ENCODE results near the gene GTF3C1. TPM values are rescaled to one million over a fixed set of nuclear protein-coding genes. Genes with fewer than 3 reads are reported as not detected.

GTF3C1 gene
- total and polyA plus RNA-seq, 2 of the 13 experiments (the other 11 are each of a cell fraction or from before 2014, with no cell fraction given), result 29.2 to 72.7 TPM

DNA sequence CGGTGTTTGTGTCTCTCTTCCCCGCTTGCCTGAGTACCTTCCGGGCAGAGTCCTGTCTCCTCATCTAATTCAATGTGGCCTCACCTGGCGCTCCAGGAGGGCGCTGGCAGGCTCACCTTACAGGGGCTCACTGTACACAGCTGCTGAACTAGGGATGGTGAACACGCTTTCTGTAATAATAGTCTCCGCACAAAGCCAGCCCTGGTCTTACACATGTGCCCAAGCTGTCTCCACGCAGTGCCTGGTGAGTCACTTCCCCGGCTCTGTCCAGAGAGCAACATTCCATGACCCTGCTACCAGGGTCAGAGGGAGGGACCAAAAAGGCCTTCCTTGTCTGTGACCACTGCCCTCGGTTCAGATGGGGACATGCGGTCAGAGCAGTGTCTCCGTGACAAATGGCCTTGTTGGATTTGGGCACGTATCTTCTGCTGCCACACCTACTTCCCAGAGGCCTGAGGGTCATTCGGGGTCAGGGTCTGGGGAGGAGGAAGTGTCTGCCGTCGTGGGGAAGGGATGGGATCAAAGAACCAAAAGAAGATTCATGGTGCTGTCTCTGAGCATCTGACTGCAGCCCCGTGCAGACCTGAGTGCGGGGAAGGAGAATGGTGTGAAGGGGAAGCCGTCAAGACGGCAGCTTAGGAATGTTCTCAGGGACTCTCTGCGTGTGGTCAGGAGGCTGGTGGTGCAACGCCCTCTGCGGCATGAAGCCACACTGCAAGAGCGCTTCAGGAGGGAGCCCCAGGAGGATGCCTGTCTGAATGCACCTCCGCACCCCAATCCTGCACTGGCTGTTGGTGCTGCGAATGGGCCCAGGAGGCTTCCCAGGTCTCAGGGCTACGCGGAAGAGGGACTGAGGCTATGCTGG lies 78.9 kb downstream of the GTF3C1 start (continued):
- TF ChIP-seq, protein P1, sequence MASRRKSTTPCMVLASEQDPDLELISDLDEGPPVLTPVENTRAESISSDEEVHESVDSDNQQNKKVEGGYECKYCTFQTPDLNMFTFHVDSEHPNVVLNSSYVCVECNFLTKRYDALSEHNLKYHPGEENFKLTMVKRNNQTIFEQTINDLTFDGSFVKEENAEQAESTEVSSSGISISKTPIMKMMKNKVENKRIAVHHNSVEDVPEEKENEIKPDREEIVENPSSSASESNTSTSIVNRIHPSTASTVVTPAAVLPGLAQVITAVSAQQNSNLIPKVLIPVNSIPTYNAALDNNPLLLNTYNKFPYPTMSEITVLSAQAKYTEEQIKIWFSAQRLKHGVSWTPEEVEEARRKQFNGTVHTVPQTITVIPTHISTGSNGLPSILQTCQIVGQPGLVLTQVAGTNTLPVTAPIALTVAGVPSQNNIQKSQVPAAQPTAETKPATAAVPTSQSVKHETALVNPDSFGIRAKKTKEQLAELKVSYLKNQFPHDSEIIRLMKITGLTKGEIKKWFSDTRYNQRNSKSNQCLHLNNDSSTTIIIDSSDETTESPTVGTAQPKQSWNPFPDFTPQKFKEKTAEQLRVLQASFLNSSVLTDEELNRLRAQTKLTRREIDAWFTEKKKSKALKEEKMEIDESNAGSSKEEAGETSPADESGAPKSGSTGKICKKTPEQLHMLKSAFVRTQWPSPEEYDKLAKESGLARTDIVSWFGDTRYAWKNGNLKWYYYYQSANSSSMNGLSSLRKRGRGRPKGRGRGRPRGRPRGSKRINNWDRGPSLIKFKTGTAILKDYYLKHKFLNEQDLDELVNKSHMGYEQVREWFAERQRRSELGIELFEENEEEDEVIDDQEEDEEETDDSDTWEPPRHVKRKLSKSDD (CRISPR knock-in tag; IDR thresholded peaks at IDR 0.05; ENCODE audit: low read depth), result 0 out of 2 replicates have a peak, but pooled peaks have one; percentile 61
- TF ChIP-seq SNAPC2 (CRISPR knock-in tag; IDR thresholded peaks at IDR 0.05), result no peak
- peak; percentile 78; the same call in 1 of the 2 replicates for TF ChIP-seq SALL1 (CRISPR knock-in tag; IDR thresholded peaks at IDR 0.05)
- no peak for TF ChIP-seq RELA (CRISPR knock-in tag; IDR thresholded peaks at IDR 0.05)
- TF ChIP-seq, protein P2, sequence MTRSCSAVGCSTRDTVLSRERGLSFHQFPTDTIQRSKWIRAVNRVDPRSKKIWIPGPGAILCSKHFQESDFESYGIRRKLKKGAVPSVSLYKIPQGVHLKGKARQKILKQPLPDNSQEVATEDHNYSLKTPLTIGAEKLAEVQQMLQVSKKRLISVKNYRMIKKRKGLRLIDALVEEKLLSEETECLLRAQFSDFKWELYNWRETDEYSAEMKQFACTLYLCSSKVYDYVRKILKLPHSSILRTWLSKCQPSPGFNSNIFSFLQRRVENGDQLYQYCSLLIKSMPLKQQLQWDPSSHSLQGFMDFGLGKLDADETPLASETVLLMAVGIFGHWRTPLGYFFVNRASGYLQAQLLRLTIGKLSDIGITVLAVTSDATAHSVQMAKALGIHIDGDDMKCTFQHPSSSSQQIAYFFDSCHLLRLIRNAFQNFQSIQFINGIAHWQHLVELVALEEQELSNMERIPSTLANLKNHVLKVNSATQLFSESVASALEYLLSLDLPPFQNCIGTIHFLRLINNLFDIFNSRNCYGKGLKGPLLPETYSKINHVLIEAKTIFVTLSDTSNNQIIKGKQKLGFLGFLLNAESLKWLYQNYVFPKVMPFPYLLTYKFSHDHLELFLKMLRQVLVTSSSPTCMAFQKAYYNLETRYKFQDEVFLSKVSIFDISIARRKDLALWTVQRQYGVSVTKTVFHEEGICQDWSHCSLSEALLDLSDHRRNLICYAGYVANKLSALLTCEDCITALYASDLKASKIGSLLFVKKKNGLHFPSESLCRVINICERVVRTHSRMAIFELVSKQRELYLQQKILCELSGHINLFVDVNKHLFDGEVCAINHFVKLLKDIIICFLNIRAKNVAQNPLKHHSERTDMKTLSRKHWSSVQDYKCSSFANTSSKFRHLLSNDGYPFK (CRISPR knock-in tag; IDR thresholded peaks at IDR 0.05; ENCODE audit: borderline replicate concordance), result no peak
- TF ChIP-seq ZNF557 (CRISPR knock-in tag; IDR thresholded peaks at IDR 0.05), result no peak
- TF ChIP-seq ATF7-NPFF (CRISPR knock-in tag; IDR thresholded peaks at IDR 0.05; ENCODE audit: low read depth), result no peak
- peak; percentile 55; the same call in 1 of the 2 replicates for TF ChIP-seq YEATS2 (CRISPR knock-in tag; IDR thresholded peaks at IDR 0.05; ENCODE audit: borderline replicate concordance)
- no peak for TF ChIP-seq TERF1 (CRISPR knock-in tag; IDR thresholded peaks at IDR 0.05)
- TF ChIP-seq, protein P3, sequence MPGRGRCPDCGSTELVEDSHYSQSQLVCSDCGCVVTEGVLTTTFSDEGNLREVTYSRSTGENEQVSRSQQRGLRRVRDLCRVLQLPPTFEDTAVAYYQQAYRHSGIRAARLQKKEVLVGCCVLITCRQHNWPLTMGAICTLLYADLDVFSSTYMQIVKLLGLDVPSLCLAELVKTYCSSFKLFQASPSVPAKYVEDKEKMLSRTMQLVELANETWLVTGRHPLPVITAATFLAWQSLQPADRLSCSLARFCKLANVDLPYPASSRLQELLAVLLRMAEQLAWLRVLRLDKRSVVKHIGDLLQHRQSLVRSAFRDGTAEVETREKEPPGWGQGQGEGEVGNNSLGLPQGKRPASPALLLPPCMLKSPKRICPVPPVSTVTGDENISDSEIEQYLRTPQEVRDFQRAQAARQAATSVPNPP (CRISPR knock-in tag; IDR thresholded peaks at IDR 0.05), result no peak
- peak; percentile 31; the same call in 1 of the 2 replicates for TF ChIP-seq AKAP8 (CRISPR knock-in tag; IDR thresholded peaks at IDR 0.05)
- TF ChIP-seq ZBTB1 (CRISPR knock-in tag; IDR thresholded peaks at IDR 0.05; ENCODE audit: borderline replicate concordance), result no peak
- TF ChIP-seq ARID4A (CRISPR knock-in tag; IDR thresholded peaks at IDR 0.05; ENCODE audit: borderline replicate concordance), result peak; percentile 58; the same call in 1 of the 2 replicates
- peak; percentile 65; the same call in 1 of the 2 replicates for TF ChIP-seq ZNF788 (CRISPR knock-in tag; IDR thresholded peaks at IDR 0.05; ENCODE audit: borderline replicate concordance)

Data from HepG2 (cell line).